ENCODE results near the gene HOXD8. TPM values are rescaled to one million over a fixed set of nuclear protein-coding genes. Genes with fewer than 3 reads are reported as not detected.

HOXD8 gene
- total and polyA plus RNA-seq, 2 of the 8 experiments (the other 6 are each of a cell fraction or from before 2014, with no cell fraction given), result not detected

DNA sequence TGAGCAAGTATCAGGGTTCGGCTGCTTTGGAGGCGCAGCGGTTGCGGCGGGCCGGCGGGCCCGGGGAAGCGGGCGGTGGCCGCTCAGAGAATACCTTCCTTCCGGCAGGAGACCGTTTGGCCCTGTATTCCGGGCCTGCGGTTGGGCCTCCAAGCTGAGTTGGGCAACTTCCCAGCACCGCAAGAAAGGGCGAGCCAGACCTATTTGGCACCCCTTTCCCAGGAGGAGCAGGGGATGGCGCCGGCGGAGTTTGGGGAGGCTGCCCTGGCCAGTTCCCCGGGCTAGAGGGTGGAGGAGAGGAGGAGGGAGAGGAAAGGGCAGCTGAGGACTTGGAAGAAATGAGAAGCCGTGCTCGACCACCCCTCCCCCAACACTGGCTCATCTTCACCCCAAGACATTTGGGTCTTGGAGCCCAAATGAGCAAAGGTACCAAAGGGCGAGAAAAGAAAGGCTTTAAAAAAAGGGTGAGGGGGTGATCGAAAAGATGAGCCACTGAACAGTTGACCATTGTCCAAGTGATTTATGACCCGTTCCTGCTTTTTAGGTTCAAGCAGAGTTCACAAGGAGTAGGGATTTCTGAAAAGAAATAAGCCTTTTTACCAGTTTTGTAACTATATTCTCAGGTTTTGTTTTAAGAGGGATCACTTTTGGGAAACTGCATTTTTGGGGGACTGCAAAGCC, 36.0 kb downstream of the HOXD8 start:
- Histone ChIP-seq H3K23ac (ENCODE audit: insufficient read length) (no peak overlapping the region), H4K91ac (replicated peaks; ENCODE audit: insufficient read length, low read length) (no peak overlapping the region), H3K56ac (replicated peaks; ENCODE audit: insufficient read length, low read depth, low read length) (no peak overlapping the region), H2BK120ac (replicated peaks; ENCODE audit: low read depth, low read length) (no peak overlapping the region), H3K23me2 (ENCODE audit: low read depth, low read length) (0 out of 2 replicates have a peak, but pooled peaks cover 2% of the 10 kb centered on the region), H4K5ac (ENCODE audit: insufficient read length, low read depth, low read length) (no peak overlapping the region), H4K8ac (ENCODE audit: extremely low read depth, insufficient read depth, low read length) (no peak overlapping the region), H3K27ac (ENCODE audit: low read depth, low read length) (no peak overlapping the region), H3K4me3 (ENCODE audit: extremely low read depth in 1 of 4, insufficient read depth in 2 of 4, low read depth in 3 of 4, low read length in 4 of 4) (peak overlapping the region in 1 of 4 experiments; percentile 40; a peak in 2 of 8 replicates), H2AK5ac (ENCODE audit: low read depth, low read length) (no peak overlapping the region), H4K20me1 (replicated peaks in 1 of 2; ENCODE audit: control insufficient read depth in 1 of 2, insufficient read depth in 2 of 2, low read length in 2 of 2) (peaks cover 27 to 39% of the 10 kb centered on the region in 2 experiments), H3K36me3 (ENCODE audit: control insufficient read depth in 2 of 4, insufficient read depth in 4 of 4, low read length in 3 of 4) (no peaks in the 10 kb centered on the region), H3K27me3 (replicated peaks in 1 of 4; ENCODE audit: control insufficient read depth in 3 of 4, extremely low read depth in 1 of 4, insufficient read depth in 3 of 4, low read length in 3 of 4) (peaks cover 96 to 100% (median 100%) of the 10 kb centered on the region in 4 experiments), H2AFZ (ENCODE audit: low read length) (no peak overlapping the region), H3K79me1 (ENCODE audit: low read depth, low read length) (no peaks in the 10 kb centered on the region), H2BK12ac (ENCODE audit: low read depth, low read length) (no peak overlapping the region), H3K4ac (replicated peaks; ENCODE audit: insufficient read length, low read depth, low read length) (no peak overlapping the region), H3K14ac (ENCODE audit: insufficient read length) (no peak overlapping the region), H3K9me3 (ENCODE audit: insufficient read depth in 2 of 2, low read depth in 1 of 2, low read length in 1 of 2) (no peaks in the 10 kb centered on the region), H3K4me1 (replicated peaks in 1 of 4; ENCODE audit: control insufficient read depth in 3 of 4, insufficient read depth in 4 of 4, low read length in 3 of 4) (peaks cover 0 to 5% (median 0%) of the 10 kb centered on the region in 4 experiments; a peak in 4 of 7 replicates), H2BK5ac (ENCODE audit: low read depth, low read length) (no peak overlapping the region), H2BK20ac (ENCODE audit: low read length) (no peak overlapping the region), H3K4me2 (ENCODE audit: insufficient read depth in 1 of 2, low read depth in 2 of 2, low read length in 2 of 2) (peak overlapping the region; percentile 38 to 44; a peak in 2 of 4 replicates), H3K9ac (replicated peaks in 1 of 4; ENCODE audit: extremely low read depth in 1 of 4, low read depth in 3 of 4, low read length in 3 of 4) (no peak overlapping the region), H3K79me2 (ENCODE audit: control insufficient read depth in 1 of 2, insufficient read depth in 2 of 2, low read length in 2 of 2) (no peaks in the 10 kb centered on the region), H3K18ac (ENCODE audit: extremely low read depth, low read length) (no peak overlapping the region), H2BK15ac (ENCODE audit: low read length) (no peak overlapping the region)
- POLR2A ChIA-PET (ENCODE audit: partially characterized antibody), result interaction anchor here (1.5 kb wide), 1 partner anchor 51 kb away, joined by 4 read pairs; no protein-coding TSS in a partner anchor
- CTCF ChIA-PET (ENCODE audit: partially characterized antibody), result interaction anchor here (0.9 to 4.4 kb wide), 4 partner anchors 14 to 389 kb away, joined by 3 to 16 read pairs (median 5); partner anchors contain the start of gene HOXD4
- DNase-seq (ENCODE audit: low read depth in 1 of 2, low spot score in 2 of 2) (peak in 1 of 2 experiments; percentile 68), FAIRE-seq (no peak)
- 4% methylated on average over 24 of the region's 26 CpGs; no CpG with 5 or more reads in 1 of the 2 experiments for WGBS, 2 experiments (ENCODE audit: extremely low coverage in 1 of 2, insufficient coverage in 1 of 2, insufficient read length in 1 of 2, insufficient replicate concordance in 2 of 2, low coverage in 1 of 2, low lambda C conversion rate in 2 of 2, missing lambda C conversion rate in 1 of 2)
- TF ChIP-seq TCF12 (IDR thresholded peaks at IDR 0.05; ENCODE audit: low read depth, low read length) (0 out of 2 replicates have a peak, but pooled peaks have one; percentile 58), E2F6 (IDR thresholded peaks at IDR 0.05) (no peak), PHF8 (conservative IDR thresholded peaks at IDR 0.05; ENCODE audit: low read depth, low read length) (no peak), CBX5 (IDR thresholded peaks at IDR 0.05; ENCODE audit: low read depth, low read length) (no peak), KDM1A (IDR thresholded peaks at IDR 0.05; ENCODE audit: borderline replicate concordance, low read length) (no peak), EZH2 (IDR thresholded peaks at IDR 0.05; ENCODE audit: low read depth, low read length, severe bottlenecking) (peak; percentile 90), YY1 (IDR thresholded peaks at IDR 0.05; ENCODE audit: low read depth, low read length) (0 out of 2 replicates have a peak, but pooled peaks have one; percentile 6), JUN (IDR thresholded peaks at IDR 0.05; ENCODE audit: low read depth, low read length) (no peak), TBP (IDR thresholded peaks at IDR 0.05; ENCODE audit: low read depth, low read length) (no peak)
- TF ChIP-seq, protein P1, sequence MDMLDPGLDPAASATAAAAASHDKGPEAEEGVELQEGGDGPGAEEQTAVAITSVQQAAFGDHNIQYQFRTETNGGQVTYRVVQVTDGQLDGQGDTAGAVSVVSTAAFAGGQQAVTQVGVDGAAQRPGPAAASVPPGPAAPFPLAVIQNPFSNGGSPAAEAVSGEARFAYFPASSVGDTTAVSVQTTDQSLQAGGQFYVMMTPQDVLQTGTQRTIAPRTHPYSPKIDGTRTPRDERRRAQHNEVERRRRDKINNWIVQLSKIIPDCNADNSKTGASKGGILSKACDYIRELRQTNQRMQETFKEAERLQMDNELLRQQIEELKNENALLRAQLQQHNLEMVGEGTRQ (IDR thresholded peaks at IDR 0.05; ENCODE audit: low read length), result no peak
